ENCODE results near the gene OR4M1.

DNA sequence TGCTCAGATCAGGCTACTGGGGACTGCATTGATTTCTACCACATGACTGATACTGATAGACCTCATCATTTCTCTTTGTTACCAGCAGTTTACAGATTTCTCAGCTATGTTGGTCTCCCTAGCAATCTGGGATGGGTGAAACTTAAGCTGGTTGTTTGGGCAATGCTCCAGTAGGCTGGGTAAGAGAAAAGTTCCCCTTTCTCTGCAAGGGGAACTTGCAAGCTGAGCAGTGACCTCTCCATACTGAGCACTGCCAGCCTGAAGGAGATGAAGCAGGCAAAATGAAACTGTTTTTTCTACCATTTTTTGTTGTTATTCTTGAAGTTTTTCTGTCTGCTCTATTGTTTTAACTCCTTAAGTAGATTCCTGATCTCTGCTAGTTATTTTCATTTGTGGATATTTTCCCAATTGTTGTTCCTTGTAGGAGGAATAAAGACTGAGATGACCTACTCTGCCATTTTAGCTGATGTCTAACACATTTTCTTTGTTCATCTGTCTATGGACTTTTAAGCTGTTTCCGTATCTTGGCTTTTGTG lies 1.3 kb upstream of the OR4M1 start:
- TF ChIP-seq, protein P1, sequence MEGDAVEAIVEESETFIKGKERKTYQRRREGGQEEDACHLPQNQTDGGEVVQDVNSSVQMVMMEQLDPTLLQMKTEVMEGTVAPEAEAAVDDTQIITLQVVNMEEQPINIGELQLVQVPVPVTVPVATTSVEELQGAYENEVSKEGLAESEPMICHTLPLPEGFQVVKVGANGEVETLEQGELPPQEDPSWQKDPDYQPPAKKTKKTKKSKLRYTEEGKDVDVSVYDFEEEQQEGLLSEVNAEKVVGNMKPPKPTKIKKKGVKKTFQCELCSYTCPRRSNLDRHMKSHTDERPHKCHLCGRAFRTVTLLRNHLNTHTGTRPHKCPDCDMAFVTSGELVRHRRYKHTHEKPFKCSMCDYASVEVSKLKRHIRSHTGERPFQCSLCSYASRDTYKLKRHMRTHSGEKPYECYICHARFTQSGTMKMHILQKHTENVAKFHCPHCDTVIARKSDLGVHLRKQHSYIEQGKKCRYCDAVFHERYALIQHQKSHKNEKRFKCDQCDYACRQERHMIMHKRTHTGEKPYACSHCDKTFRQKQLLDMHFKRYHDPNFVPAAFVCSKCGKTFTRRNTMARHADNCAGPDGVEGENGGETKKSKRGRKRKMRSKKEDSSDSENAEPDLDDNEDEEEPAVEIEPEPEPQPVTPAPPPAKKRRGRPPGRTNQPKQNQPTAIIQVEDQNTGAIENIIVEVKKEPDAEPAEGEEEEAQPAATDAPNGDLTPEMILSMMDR (IDR thresholded peaks at IDR 0.05; ENCODE audit: low read length) = no peak
- no peak for TF ChIP-seq EZH2 (IDR thresholded peaks at IDR 0.05; ENCODE audit: borderline replicate concordance, low read length)
